ENCODE data around the gene CPTP. TPM values are rescaled to one million over a fixed set of nuclear protein-coding genes. Genes with fewer than 3 reads are reported as not detected.
A peak's percentile ranks its signal among the peaks of the same experiment; 100 is the strongest.

Gene CPTP
- total and polyA plus RNA-seq, 7 experiments from 2014 or later = 11.5 to 29.3 (median 19.1) TPM

DNA sequence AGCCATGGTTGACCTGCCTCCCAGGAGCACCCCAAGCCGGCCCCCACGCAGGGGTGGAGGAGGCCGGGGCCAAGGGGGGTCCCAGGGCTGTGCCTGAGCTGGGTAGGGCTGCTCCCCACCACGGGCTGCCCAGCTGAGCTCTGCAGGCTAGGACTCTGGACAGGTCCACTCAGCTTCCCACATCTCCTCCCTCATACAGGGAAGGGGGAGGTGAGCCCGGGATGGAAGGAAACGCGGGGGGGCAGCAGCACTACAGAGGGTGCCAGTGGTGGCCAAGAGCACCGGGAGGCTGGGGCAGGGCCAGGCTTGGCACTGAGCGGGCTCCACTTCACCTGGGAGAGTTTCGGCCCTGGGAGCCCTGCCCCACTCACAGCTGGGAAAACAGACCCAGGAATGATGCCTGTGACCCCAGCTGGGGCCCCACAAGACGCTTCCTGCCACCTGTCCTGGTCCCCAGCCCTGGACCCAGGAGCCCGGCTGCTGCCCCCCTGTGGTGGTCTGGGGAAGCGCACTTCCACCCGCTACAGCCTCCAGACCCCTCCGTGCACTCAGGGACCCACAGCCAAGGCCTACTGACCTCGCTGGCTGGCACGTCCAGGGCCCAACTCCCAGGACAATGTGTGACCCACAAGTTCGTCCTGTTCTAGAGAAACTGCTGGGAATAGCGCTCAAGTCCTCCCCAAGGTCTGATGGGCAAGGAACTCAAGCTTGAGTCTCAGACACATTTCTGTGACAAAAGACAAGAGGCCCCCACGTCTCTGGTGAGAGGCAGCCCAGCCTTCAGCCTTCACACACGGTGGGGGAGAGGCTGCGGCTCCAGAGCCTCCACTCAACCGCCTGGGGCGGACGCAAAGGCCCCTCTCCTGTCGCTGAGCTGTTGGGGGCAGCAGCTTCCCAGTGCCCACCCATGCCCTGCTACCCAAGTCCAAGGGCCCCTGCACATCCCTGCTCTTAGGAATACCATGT is 47.4 kb downstream of the CPTP start:
- Histone ChIP-seq H3K9me3 (ENCODE audit: control insufficient read depth in 2 of 3, low read length in 3 of 3) (no peaks in the 10 kb centered on the region), H3K27me3 (ENCODE audit: control insufficient read depth in 2 of 2, insufficient read depth in 2 of 2, low read length in 2 of 2) (no peaks in the 10 kb centered on the region), H3K4me1 (ENCODE audit: control insufficient read depth in 2 of 2, insufficient read depth in 2 of 2, low read length in 2 of 2) (peaks cover 18 to 35% of the 10 kb centered on the region in 2 donors), H3K4me3 (ENCODE audit: low read length) (peak overlapping the region; percentile 33), H3K27ac (ENCODE audit: low read depth, low read length) (peak overlapping the region; percentile 68), H3K36me3 (ENCODE audit: control insufficient read depth in 2 of 3, insufficient read depth in 3 of 3, low read length in 3 of 3) (peaks cover 0 to 11% (median 4%) of the 10 kb centered on the region in 3 experiments)
- H3K9me3 Mint-ChIP-seq = no peaks in the 10 kb centered on the region
- peak; percentile 61 to 88 (median 73) for DNase-seq
- H3K4me1 Mint-ChIP-seq = peaks cover 0 to 39% (median 23%) of the 10 kb centered on the region in 7 donors
- POLR2A ChIA-PET = interaction anchor here (0.6 to 2.8 kb wide), 7 partner anchors 18 to 67 kb away, joined by 3 to 13 read pairs (median 5); partner anchors contain the start of genes CCNL2 and MRPL20
- CTCF ChIA-PET = interaction anchor here (0.7 to 1.8 kb wide), 7 partner anchors 20 to 259 kb away, joined by 4 to 7 read pairs (median 5); partner anchors contain the start of genes CCNL2 and TAS1R3
- H3K36me3 Mint-ChIP-seq = peaks cover 0 to 5% (median 0%) of the 10 kb centered on the region in 5 donors
- peak; percentile 51 for ATAC-seq
- H3K27me3 Mint-ChIP-seq = peaks cover 0 to 2% (median 0%) of the 10 kb centered on the region in 5 donors
- peak overlapping the region; percentile 49 to 91 (median 68) for H3K4me3 Mint-ChIP-seq
- intact Hi-C loops (cut with micrococcal nuclease) = loop anchor here (1.0 to 10.0 kb wide), 5 partner anchors 13 to 357 kb away; partner anchors contain the start of genes DVL1 (in 2 of the 2) and ISG15 (in 1 of the 2)
- peak overlapping the region in 8 of 9 donors; percentile 31 to 88 (median 82) for H3K27ac Mint-ChIP-seq

- Mint-ChIP-seq H3K36me3 (peaks cover 0 to 5% (median 0%) of the 10 kb centered on the region in 5 donors), H3K4me3 (peak overlapping the region; percentile 47 to 96 (median 92)), H3K9me3 (no peaks in the 10 kb centered on the region), H3K27ac (peak overlapping the region; percentile 13 to 91 (median 78)), H3K4me1 (peaks cover 0 to 39% (median 23%) of the 10 kb centered on the region in 7 donors), H3K27me3 (peaks cover 0 to 2% (median 0%) of the 10 kb centered on the region in 5 donors)
- intact Hi-C loops (cut with micrococcal nuclease) = loop anchor here in 1 of 2 donors (2.0 to 10.0 kb wide), 2 partner anchors 340 to 358 kb away; partner anchors contain the start of gene ISG15
- Histone ChIP-seq H3K36me3 (ENCODE audit: control insufficient read depth in 2 of 3, insufficient read depth in 3 of 3, low read length in 3 of 3) (peaks cover 0 to 11% (median 4%) of the 10 kb centered on the region in 3 experiments), H3K4me3 (ENCODE audit: low read length) (no peak overlapping the region), H3K4me1 (ENCODE audit: control insufficient read depth in 2 of 2, insufficient read depth in 2 of 2, low read length in 2 of 2) (peaks cover 18 to 35% of the 10 kb centered on the region in 2 donors), H3K27me3 (ENCODE audit: control insufficient read depth in 2 of 2, insufficient read depth in 2 of 2, low read length in 2 of 2) (no peaks in the 10 kb centered on the region), H3K9me3 (ENCODE audit: control insufficient read depth in 2 of 3, low read length in 3 of 3) (no peaks in the 10 kb centered on the region), H3K27ac (ENCODE audit: low read depth, low read length) (peak overlapping the region; percentile 88)
- ATAC-seq = no peak
- no peak for DNase-seq
- CTCF ChIA-PET = interaction anchor here (1.1 to 1.4 kb wide), 2 partner anchors 68 to 257 kb away, joined by 3 to 4 read pairs; no protein-coding TSS in a partner anchor
- POLR2A ChIA-PET = interaction anchor here (1.7 to 3.3 kb wide), 3 partner anchors 21 to 26 kb away, joined by 9 to 59 read pairs (median 13); partner anchors contain the start of gene CCNL2
Measured at GRCh38 chr1:1373051-1373814, 48.6 kb downstream of the CPTP start.

GRCh38 chr1:1373815-1374588 is 49.4 kb downstream of the CPTP start:
- Mint-ChIP-seq H3K36me3 (peaks cover 0 to 5% (median 0%) of the 10 kb centered on the region in 5 donors), H3K27me3 (peaks cover 0 to 2% (median 0%) of the 10 kb centered on the region in 5 donors), H3K9me3 (no peaks in the 10 kb centered on the region), H3K4me3 (peak overlapping the region; percentile 77 to 96 (median 92)), H3K27ac (peak overlapping the region; percentile 53 to 91 (median 86)), H3K4me1 (peaks cover 0 to 39% (median 23%) of the 10 kb centered on the region in 7 donors)
- Histone ChIP-seq H3K9me3 (ENCODE audit: control insufficient read depth in 2 of 3, low read length in 3 of 3) (no peaks in the 10 kb centered on the region), H3K27ac (ENCODE audit: low read depth, low read length) (peak overlapping the region; percentile 88), H3K36me3 (ENCODE audit: control insufficient read depth in 2 of 3, insufficient read depth in 3 of 3, low read length in 3 of 3) (peaks cover 0 to 11% (median 4%) of the 10 kb centered on the region in 3 experiments), H3K4me1 (ENCODE audit: control insufficient read depth in 2 of 2, insufficient read depth in 2 of 2, low read length in 2 of 2) (peaks cover 18 to 35% of the 10 kb centered on the region in 2 donors), H3K27me3 (ENCODE audit: control insufficient read depth in 2 of 2, insufficient read depth in 2 of 2, low read length in 2 of 2) (no peaks in the 10 kb centered on the region), H3K4me3 (ENCODE audit: low read length) (peak overlapping the region; percentile 74)
- ChIA-PET CTCF (interaction anchor here (1.4 to 1.9 kb wide), 2 partner anchors 26 to 257 kb away, joined by 3 to 6 read pairs; no protein-coding TSS in a partner anchor), POLR2A (interaction anchor here (0.6 to 4.5 kb wide), 8 partner anchors 8 to 100 kb away, joined by 3 to 59 read pairs (median 5); partner anchors contain the start of genes CCNL2, MRPL20 and UBE2J2)
- ATAC-seq = no peak
- DNase-seq = no peak
- intact Hi-C loops (cut with micrococcal nuclease) = loop anchor here (2.0 to 10.0 kb wide), 3 partner anchors 33 to 359 kb away; partner anchors contain the start of genes ISG15 (in 1 of the 2) and MRPL20 (in 1 of the 2)

GRCh38 chr1:1374589-1374928 is 50.0 kb downstream of the CPTP start:
- POLR2A ChIA-PET = interaction anchor here (0.6 to 4.5 kb wide), 17 partner anchors 9 to 361 kb away, joined by 3 to 59 read pairs (median 4); partner anchors contain the start of genes B3GALT6, C1orf159, CCNL2 and DVL1
- ATAC-seq = no peak
- peaks cover 0 to 39% (median 23%) of the 10 kb centered on the region in 7 donors for H3K4me1 Mint-ChIP-seq

More at GRCh38 chr1:1374589-1374928, 50.0 kb downstream of the CPTP start:
- Mint-ChIP-seq H3K27ac (peak overlapping the region; percentile 43 to 91 (median 86)), H3K9me3 (no peaks in the 10 kb centered on the region), H3K36me3 (peaks cover 0 to 5% (median 0%) of the 10 kb centered on the region in 5 donors), H3K27me3 (peaks cover 0 to 2% (median 0%) of the 10 kb centered on the region in 5 donors), H3K4me3 (peak overlapping the region; percentile 77 to 96 (median 92))
- intact Hi-C loops (cut with micrococcal nuclease) = loop anchor here (2.0 to 10.0 kb wide), 2 partner anchors 32 to 360 kb away; partner anchors contain the start of genes ISG15 (in 1 of the 2) and MRPL20 (in 1 of the 2)
- Histone ChIP-seq H3K27ac (ENCODE audit: low read depth, low read length) (peak overlapping the region; percentile 88), H3K36me3 (ENCODE audit: control insufficient read depth in 2 of 3, insufficient read depth in 3 of 3, low read length in 3 of 3) (peaks cover 0 to 11% (median 4%) of the 10 kb centered on the region in 3 experiments), H3K27me3 (ENCODE audit: control insufficient read depth in 2 of 2, insufficient read depth in 2 of 2, low read length in 2 of 2) (no peaks in the 10 kb centered on the region), H3K9me3 (ENCODE audit: control insufficient read depth in 2 of 3, low read length in 3 of 3) (no peaks in the 10 kb centered on the region), H3K4me1 (ENCODE audit: control insufficient read depth in 2 of 2, insufficient read depth in 2 of 2, low read length in 2 of 2) (peaks cover 18 to 35% of the 10 kb centered on the region in 2 donors), H3K4me3 (ENCODE audit: low read length) (peak overlapping the region; percentile 74)
- CTCF ChIA-PET = interaction anchor here (1.2 to 1.9 kb wide), 3 partner anchors 22 to 33 kb away, joined by 3 to 6 read pairs (median 5); no protein-coding TSS in a partner anchor
- peak in 1 of 9 donors; percentile 38 for DNase-seq

Measured in naive thymus-derived CD4-positive, alpha-beta T cell (primary cell).